HEK293T (cell line): Measurements from ENCODE around the gene RRBP1.

Experiments
- CTCF ChIA-PET: fragments of 350-600 bp; formaldehyde crosslinking; extraction: SDS; loops from one replicate; lab custom pipeline; 2021; ENCODE audit warnings: antibody characterized with exemption, inconsistent platforms; lab: Yijun Ruan, JAX
- POLR2A ChIA-PET: fragments of 350-600 bp; formaldehyde crosslinking; extraction: SDS; loops from one replicate; lab custom pipeline; 2020; ENCODE audit warnings: antibody characterized with exemption, inconsistent platforms; lab: Yijun Ruan, JAX
- DNase-seq: peaks from one replicate; pipeline ENCODE4 v3.0.0; 2012; ENCODE audit warnings: mixed read lengths; ENCODE audit errors: extremely low spot score
- ARNT ChIP-seq: fragments of 450-650 bp; IDR thresholded peaks from 2 replicates; pipeline ENCODE4 v1.6.1; 2017; ENCODE audit warnings: mild to moderate bottlenecking
- BHLHE40 ChIP-seq: fragments of 450-650 bp; IDR thresholded peaks from 2 replicates; pipeline ENCODE4 v1.6.1; 2016; ENCODE audit warnings: mild to moderate bottlenecking, moderate library complexity, borderline replicate concordance
- CTBP1 ChIP-seq: fragments of 450-650 bp; IDR thresholded peaks from 2 replicates; pipeline ENCODE4 v1.6.1; 2016; ENCODE audit warnings: borderline replicate concordance
- ELF4 ChIP-seq: fragments of 450-650 bp; IDR thresholded peaks from 2 replicates; pipeline ENCODE4 v1.6.1; 2017; ENCODE audit warnings: antibody characterized with exemption
- FOXA1 ChIP-seq: fragments of 450-650 bp; IDR thresholded peaks from 2 replicates; pipeline ENCODE4 v1.6.1; 2016; ENCODE audit warnings: mild to moderate bottlenecking
- FOXK2 ChIP-seq: fragments of 450-650 bp; IDR thresholded peaks from 2 replicates; pipeline ENCODE4 v1.6.1; 2016; ENCODE audit warnings: mild to moderate bottlenecking
- FOXM1 ChIP-seq: fragments of 450-650 bp; IDR thresholded peaks from 2 replicates; pipeline ENCODE4 v1.6.1; 2017; ENCODE audit warnings: mild to moderate bottlenecking, borderline replicate concordance
- HDGF ChIP-seq: fragments of 450-650 bp; IDR thresholded peaks from 2 replicates; pipeline ENCODE4 v1.6.1; 2017; ENCODE audit warnings: antibody characterized with exemption, borderline replicate concordance
- L3MBTL2 ChIP-seq: fragments of 450-650 bp; conservative IDR thresholded peaks from 2 replicates; pipeline ENCODE4 v1.6.1; 2016; ENCODE audit warnings: mild to moderate bottlenecking
- LEF1 ChIP-seq: fragments of 450-650 bp; IDR thresholded peaks from 2 replicates; pipeline ENCODE4 v1.6.1; 2017; ENCODE audit warnings: mild to moderate bottlenecking, borderline replicate concordance
- NFRKB ChIP-seq: fragments of 450-650 bp; IDR thresholded peaks from 2 replicates; pipeline ENCODE4 v1.6.1; 2016; ENCODE audit warnings: mild to moderate bottlenecking, moderate library complexity
- PKNOX1 ChIP-seq: fragments of 450-650 bp; IDR thresholded peaks from 2 replicates; pipeline ENCODE4 v1.6.1; 2016
- SP1 ChIP-seq: fragments of 450-650 bp; IDR thresholded peaks from 2 replicates; pipeline ENCODE4 v1.6.1; 2017
- SUZ12 ChIP-seq: fragments of 450-650 bp; IDR thresholded peaks from 2 replicates; pipeline ENCODE4 v1.6.1; 2016; ENCODE audit warnings: mild to moderate bottlenecking
- TARDBP ChIP-seq: fragments of 450-650 bp; IDR thresholded peaks from 2 replicates; pipeline ENCODE4 v1.6.1; 2016
- ZNF384 ChIP-seq: fragments of 450-650 bp; IDR thresholded peaks from 2 replicates; pipeline ENCODE4 v1.6.1; 2016

Gene RRBP1

GRCh38 chr20:17624551-17625245, 57.3 kb downstream of the RRBP1 start:
- TF ChIP-seq HDGF, result no peak
- no peak for TF ChIP-seq TARDBP
- TF ChIP-seq FOXK2, result no peak
- TF ChIP-seq CTBP1, result no peak
- no peak for TF ChIP-seq NFRKB
- TF ChIP-seq LEF1, result no peak
- TF ChIP-seq SP1, result no peak
- TF ChIP-seq FOXA1, result no peak
- CTCF ChIA-PET, result interaction anchor here (0.7 kb wide), 1 partner anchor 267 kb away, joined by 3 read pairs; no protein-coding TSS in a partner anchor
- POLR2A ChIA-PET, result interaction anchor here (1.1 kb wide), 1 partner anchor 58 kb away, joined by 3 read pairs; the partner anchor contains the start of gene RRBP1
- no peak for DNase-seq

GRCh38 chr20:17624070-17624469, 58.0 kb downstream of the RRBP1 start:
- TF ChIP-seq ELF4 (no peak), FOXK2 (no peak), HDGF (no peak)
- DNase-seq, result no peak
- CTCF ChIA-PET, result interaction anchor here (0.7 kb wide), 1 partner anchor 267 kb away, joined by 3 read pairs; no protein-coding TSS in a partner anchor
- POLR2A ChIA-PET, result no interaction called here

GRCh38 chr20:17622851-17623508, 59.1 kb downstream of the RRBP1 start:
- no peak for DNase-seq
- ChIA-PET POLR2A (no interaction called here), CTCF (interaction anchor here (1.1 kb wide), 1 partner anchor 89 kb away, joined by 4 read pairs; no protein-coding TSS in a partner anchor)
- TF ChIP-seq NFRKB (no peak), ARNT (no peak), CTBP1 (no peak), FOXK2 (no peak), L3MBTL2 (no peak), PKNOX1 (no peak), SP1 (no peak), SUZ12 (no peak), FOXM1 (no peak), ZNF384 (no peak), ELF4 (no peak), FOXA1 (no peak), TARDBP (no peak), HDGF (no peak), BHLHE40 (no peak), LEF1 (no peak)

GRCh38 chr20:17622086-17622850, 59.8 kb downstream of the RRBP1 start:
- no peak for DNase-seq
- no peak for TF ChIP-seq ARNT
- TF ChIP-seq ZNF384, result no peak
- TF ChIP-seq FOXM1, result no peak
- no peak for TF ChIP-seq TARDBP
- ChIA-PET CTCF (interaction anchor here (1.1 kb wide), 1 partner anchor 88 kb away, joined by 4 read pairs; no protein-coding TSS in a partner anchor), POLR2A (no interaction called here)

GRCh38 chr20:17621229-17621968, 60.6 kb downstream of the RRBP1 start:
- ChIA-PET CTCF (interaction anchor here (1.1 kb wide), 1 partner anchor 87 kb away, joined by 4 read pairs; no protein-coding TSS in a partner anchor), POLR2A (no interaction called here)
- TF ChIP-seq BHLHE40 (no peak), ZNF384 (no peak), L3MBTL2 (no peak), ELF4 (no peak), SUZ12 (no peak), PKNOX1 (no peak), NFRKB (no peak), FOXK2 (no peak), ARNT (no peak), SP1 (no peak), FOXA1 (no peak), LEF1 (no peak), CTBP1 (no peak), HDGF (no peak), FOXM1 (no peak), TARDBP (no peak)
- DNase-seq, result no peak
